ENCODE results near the gene TREX2.

- TF ChIP-seq CTCF (IDR thresholded peaks at IDR 0.05; ENCODE audit: insufficient read depth, low read length) (no peak), POLR2AphosphoS5 (IDR thresholded peaks at IDR 0.05; ENCODE audit: low read depth) (no peak)
These were observed 29.4 kb upstream of the TREX2 start for GRCh38 chrX:153475271-153475670.

All from HL-60 (cell line).